CD4-positive, alpha-beta T cell (primary cell): ENCODE results near the gene EOLA1. TPM values are rescaled to one million over a fixed set of nuclear protein-coding genes. Genes with fewer than 3 reads are reported as not detected.

Source experiments
- ATAC-seq: fragments of 200-7000 bp; cut with Tn5 transposase; one replicate; pipeline ENCODE4 v1.10.0; 2022; ENCODE audit warnings: mild to moderate bottlenecking; ENCODE audit not compliant: poor library complexity
- CTCF ChIA-PET: fragments of 350-600 bp; sonication (Branson Sonifier 250); formaldehyde crosslinking; loops from one replicate; lab custom pipeline; 2021; ENCODE audit warnings: antibody characterized with exemption, inconsistent platforms; lab: Charles Lee
- POLR2A ChIA-PET: fragments of 350-600 bp; sonication (Branson Sonifier 250); formaldehyde crosslinking; loops from one replicate; lab custom pipeline; 2021; ENCODE audit warnings: antibody characterized with exemption, inconsistent platforms; lab: Charles Lee
- DNase-seq, 14 experiments: peaks; one replicate each; pipeline ENCODE4 v3.0.0-alpha.2; 2013 to 2020; ENCODE audit warnings: mixed read lengths in 2 of 14
- H3K27ac ChIP-seq, 2 donors: one replicate each; pipeline versions ENCODE4 v1.5.1 to v1.7.0; 2013; ENCODE audit warnings: low read length in 2 of 2, low read depth in 1 of 2, mild to moderate bottlenecking in 1 of 2
- H3K27me3 ChIP-seq, 2 experiments: 1 replicate in 1 of 2; 2 replicates in 1 of 2; pipeline versions ENCODE4 v1.6.1 to v1.7.0; 2013; ENCODE audit warnings: low read length in 2 of 2, control low read depth in 1 of 2, mild to moderate bottlenecking in 1 of 2, moderate library complexity in 1 of 2; ENCODE audit not compliant: insufficient read depth in 2 of 2, control insufficient read depth in 1 of 2
- H3K36me3 ChIP-seq: one replicate; pipeline ENCODE4 v1.6.1; 2013; ENCODE audit warnings: low read length, control low read depth; ENCODE audit not compliant: insufficient read depth
- H3K4me1 ChIP-seq: one replicate; pipeline ENCODE4 v1.6.1; 2013; ENCODE audit warnings: low read length, control low read depth; ENCODE audit not compliant: insufficient read depth
- H3K4me3 ChIP-seq: one replicate; pipeline ENCODE4 v1.5.1; 2013; ENCODE audit warnings: mild to moderate bottlenecking, low read length, moderate library complexity
- H3K9me3 ChIP-seq, 2 experiments: 1 replicate in 1 of 2; 2 replicates in 1 of 2; pipeline versions ENCODE4 v1.6.1 to v1.7.0; 2013; ENCODE audit warnings: low read length in 2 of 2, mild to moderate bottlenecking in 2 of 2, control low read depth in 1 of 2, moderate library complexity in 1 of 2; ENCODE audit not compliant: control insufficient read depth in 1 of 2, insufficient read depth in 1 of 2
- H3K27ac Mint-ChIP-seq: one replicate; pipeline ENCODE4 v1.8.0; 2020; ENCODE audit warnings: mixed read lengths
- H3K27me3 Mint-ChIP-seq: one replicate; pipeline ENCODE4 v1.8.0; 2021; ENCODE audit warnings: mixed read lengths
- H3K36me3 Mint-ChIP-seq: one replicate; pipeline ENCODE4 v1.8.0; 2021; ENCODE audit warnings: low read depth, mixed read lengths
- H3K4me1 Mint-ChIP-seq: one replicate; pipeline ENCODE4 v1.8.0; 2021; ENCODE audit warnings: low read depth, mixed read lengths
- H3K4me3 Mint-ChIP-seq: one replicate; pipeline ENCODE4 v1.8.0; 2020; ENCODE audit warnings: mild to moderate bottlenecking, mixed read lengths
- H3K9me3 Mint-ChIP-seq: one replicate; pipeline ENCODE4 v1.8.0; 2020; ENCODE audit warnings: mixed read lengths
- CTCF ChIP-seq: fragments of 200-600 bp; IDR thresholded peaks from one replicate; pipeline ENCODE4 v1.8.0; 2022; ENCODE audit warnings: antibody characterized with exemption, mild to moderate bottlenecking
- intact Hi-C, 2 experiments: fragments of 100-400 bp; cut with DNase I in 1 of 2; cut with micrococcal nuclease in 1 of 2; formaldehyde crosslinking; loops; one replicate each; pipeline versions ENCODE4 v1.15.1 to v1.9.0; 2023 to 2025; cut with DNase I, micrococcal nuclease
- total RNA-seq, 174 experiments: library from RNA in 2 of 174; stranded (reverse) in 2 of 174; gene quantifications; one replicate each; pipeline ENCODE4 v1.2.3 and lab custom pipeline; 2021 to 2026

Gene EOLA1
- total RNA-seq, 2 experiments from 2014 or later = 63.1 to 68.5 TPM

GRCh38 chrX:149563359-149563758, 22.5 kb downstream of the EOLA1 start:
- ATAC-seq (no peak), DNase-seq (no peak)
- Histone ChIP-seq H3K4me1 (no peaks in the 10 kb centered on the region), H3K9me3 (no peaks in the 10 kb centered on the region), H3K36me3 (no peaks in the 10 kb centered on the region), H3K27ac (no peak overlapping the region), H3K27me3 (no peaks in the 10 kb centered on the region), H3K4me3 (no peak overlapping the region)
- H3K4me3 Mint-ChIP-seq = no peak overlapping the region
- CTCF ChIA-PET = no interaction called here
- intact Hi-C loops = no loop called here
- H3K9me3 Mint-ChIP-seq = no peaks in the 10 kb centered on the region
- H3K27me3 Mint-ChIP-seq = no peaks in the 10 kb centered on the region
- no peaks in the 10 kb centered on the region for H3K36me3 Mint-ChIP-seq
- POLR2A ChIA-PET = no interaction called here
- H3K4me1 Mint-ChIP-seq = no peaks in the 10 kb centered on the region
- H3K27ac Mint-ChIP-seq = no peak overlapping the region
- TF ChIP-seq CTCF = no peak

GRCh38 chrX:149567621-149568417, 27.0 kb downstream of the EOLA1 start:
- Mint-ChIP-seq H3K36me3 (no peaks in the 10 kb centered on the region), H3K9me3 (no peaks in the 10 kb centered on the region), H3K27me3 (no peaks in the 10 kb centered on the region), H3K4me3 (no peak overlapping the region), H3K4me1 (no peaks in the 10 kb centered on the region), H3K27ac (no peak overlapping the region)
- intact Hi-C loops = no loop called here
- H3K27me3 ChIP-seq = no peaks in the 10 kb centered on the region
- ChIA-PET CTCF (no interaction called here), POLR2A (no interaction called here)
- ATAC-seq (no peak), DNase-seq (no peak)
- no peaks in the 10 kb centered on the region for H3K36me3 ChIP-seq
- no peak overlapping the region for H3K27ac ChIP-seq
- no peaks in the 10 kb centered on the region for H3K9me3 ChIP-seq
- H3K4me1 ChIP-seq = no peaks in the 10 kb centered on the region
- no peak overlapping the region for H3K4me3 ChIP-seq
- TF ChIP-seq CTCF = no peak

GRCh38 chrX:149568701-149569296, 28.0 kb downstream of the EOLA1 start:
- H3K9me3 ChIP-seq = no peaks in the 10 kb centered on the region
- no peaks in the 10 kb centered on the region for H3K4me1 ChIP-seq
- H3K4me3 ChIP-seq = no peak overlapping the region
- no peaks in the 10 kb centered on the region for H3K36me3 ChIP-seq
- Mint-ChIP-seq H3K36me3 (no peaks in the 10 kb centered on the region), H3K27ac (no peak overlapping the region), H3K27me3 (no peaks in the 10 kb centered on the region), H3K4me3 (no peak overlapping the region), H3K9me3 (no peaks in the 10 kb centered on the region), H3K4me1 (no peaks in the 10 kb centered on the region)
- no peak for DNase-seq
- ATAC-seq = no peak
- no peak overlapping the region for H3K27ac ChIP-seq
- ChIA-PET CTCF (no interaction called here), POLR2A (no interaction called here)
- no peaks in the 10 kb centered on the region for H3K27me3 ChIP-seq
- intact Hi-C loops = no loop called here
- no peak for TF ChIP-seq CTCF
